GM19099 (cell line): Measurements from ENCODE around the gene CKAP5.

Experiments used
- POLR2A ChIP-seq: IDR thresholded peaks from 3 replicates; pipeline ENCODE4 v1.6.1; 2011; ENCODE audit warnings: low read depth; ENCODE audit not compliant: insufficient read length; ENCODE audit errors: extremely low read depth

CKAP5 gene

DNA sequence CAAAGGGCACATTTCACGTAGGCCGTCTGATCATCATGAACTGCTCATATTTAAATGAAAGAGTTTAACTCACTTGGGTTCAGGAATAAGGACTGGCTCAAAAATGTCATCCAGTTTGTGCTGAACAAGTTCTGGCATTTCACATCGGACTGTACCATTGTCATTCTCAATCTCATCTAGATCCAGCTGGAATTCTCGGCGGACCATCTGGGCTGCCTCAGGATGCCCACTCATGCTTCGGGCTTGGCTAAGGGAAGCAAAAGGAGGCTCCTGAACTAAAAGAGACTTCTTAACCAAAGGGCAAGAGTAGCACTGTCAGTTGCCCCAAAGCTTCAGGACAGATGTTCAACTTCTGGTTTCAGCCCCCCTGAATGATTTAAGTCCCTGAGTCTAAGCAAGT, 86.9 kb downstream of the CKAP5 start:
- TF ChIP-seq POLR2A: no peak

DNA sequence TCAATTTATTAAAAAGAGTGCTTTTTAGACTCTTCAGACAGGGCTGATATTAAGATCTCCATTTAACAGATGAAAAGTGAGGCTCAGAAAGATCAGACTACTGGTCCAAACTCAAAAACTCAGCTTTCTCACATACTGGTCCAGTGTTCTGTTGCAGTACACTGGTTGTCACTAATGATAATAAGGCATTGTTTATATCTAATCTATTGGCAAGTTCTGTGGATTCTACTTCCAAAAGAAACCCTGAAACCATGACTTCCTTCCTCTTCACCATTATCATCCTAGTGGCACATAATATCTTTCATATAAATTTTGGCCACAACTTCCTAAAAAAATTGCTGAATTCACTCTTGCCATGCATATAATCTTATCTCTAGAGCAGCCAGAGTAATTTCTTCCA, 90.1 kb downstream of the CKAP5 start:
- TF ChIP-seq POLR2A: no peak

DNA sequence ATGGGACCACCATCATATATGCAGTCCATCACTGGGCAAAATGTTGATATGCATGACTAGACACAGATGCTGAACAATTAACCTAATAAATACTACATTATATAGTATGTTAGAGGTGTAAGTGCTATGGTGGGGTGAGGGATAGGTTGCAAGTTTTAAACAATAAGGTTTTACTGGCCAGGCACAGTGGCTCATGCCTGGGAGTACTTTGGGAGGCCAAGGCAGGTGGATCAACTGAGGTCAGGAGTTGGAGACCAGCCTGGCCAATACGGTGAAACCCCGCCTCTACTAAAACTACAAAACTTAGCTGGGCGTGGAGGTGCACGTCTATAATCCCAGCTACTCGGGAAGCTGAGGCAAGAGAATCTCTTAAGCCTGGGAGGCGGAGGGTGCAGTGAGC, 98.9 kb downstream of the CKAP5 start:
- TF ChIP-seq POLR2A: no peak

DNA sequence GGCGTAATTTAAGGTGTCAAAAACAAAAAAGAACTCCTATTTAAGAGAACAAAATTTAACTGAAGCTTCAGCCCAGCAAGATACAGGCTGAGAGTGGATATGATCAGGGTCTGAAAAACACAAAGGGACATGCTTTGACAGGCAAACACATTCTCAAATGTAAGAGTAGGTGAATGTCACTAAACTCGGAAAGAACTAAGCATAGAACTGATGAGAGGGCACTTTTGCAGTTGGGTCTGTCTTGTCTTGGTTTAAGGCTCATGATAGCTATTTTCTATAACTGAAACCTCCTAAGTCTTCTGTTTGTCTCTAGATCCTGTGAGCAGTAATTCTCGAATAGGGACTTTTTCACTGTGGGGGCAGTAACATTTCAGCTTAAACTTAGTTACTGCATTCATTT, 100.1 kb downstream of the CKAP5 start:
- no peak for TF ChIP-seq POLR2A

DNA sequence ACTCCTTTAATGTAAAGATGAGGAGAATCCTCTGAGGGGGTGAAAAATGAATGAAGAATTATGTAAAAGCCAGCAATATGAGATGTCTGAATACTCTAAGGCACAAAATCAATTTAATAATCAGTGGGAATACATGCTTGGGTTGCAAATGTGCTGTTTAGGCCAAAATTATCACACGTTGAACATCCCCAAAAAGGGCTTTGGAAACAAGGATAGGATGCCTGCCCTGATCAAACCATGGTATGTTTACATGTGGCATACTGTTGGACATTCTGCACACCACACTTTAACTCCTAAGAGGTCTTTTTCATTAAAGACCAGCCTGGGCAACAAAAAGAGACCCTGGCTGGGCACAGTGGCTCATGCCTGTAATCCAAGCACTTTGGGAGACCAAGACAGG, 100.8 kb downstream of the CKAP5 start:
- TF ChIP-seq POLR2A: no peak

DNA sequence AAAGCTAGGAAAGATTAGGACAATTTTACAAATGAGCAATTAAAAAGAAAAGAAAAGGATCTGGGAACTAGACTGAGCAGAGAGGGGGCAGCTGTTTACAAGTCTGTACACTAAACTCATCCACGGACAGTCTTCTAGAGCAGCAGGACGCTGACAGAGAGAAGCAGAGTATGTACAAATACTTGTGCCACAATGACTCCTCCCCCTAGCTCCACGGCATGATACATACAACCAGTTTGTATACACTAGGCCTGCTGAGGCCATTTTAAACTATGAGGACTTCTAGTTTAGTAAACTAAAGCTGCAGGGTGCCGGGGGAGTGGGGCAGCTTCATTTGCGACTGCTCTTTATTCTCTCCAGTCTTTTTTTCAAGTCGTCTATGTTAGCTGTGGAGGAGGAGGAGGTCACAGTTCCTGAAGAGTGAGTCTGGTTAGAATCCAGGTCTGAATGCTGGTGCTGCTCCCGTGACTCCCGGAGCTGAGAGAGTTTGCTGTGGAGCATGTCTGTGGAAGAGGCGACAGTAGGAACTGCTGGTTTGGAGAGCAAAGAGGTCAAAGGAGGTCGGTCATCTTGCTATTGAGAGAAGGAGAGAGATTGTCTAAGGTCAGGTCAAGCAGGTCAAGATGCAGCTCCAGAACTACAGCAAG, 102.3 kb downstream of the CKAP5 start:
- TF ChIP-seq POLR2A: no peak

DNA sequence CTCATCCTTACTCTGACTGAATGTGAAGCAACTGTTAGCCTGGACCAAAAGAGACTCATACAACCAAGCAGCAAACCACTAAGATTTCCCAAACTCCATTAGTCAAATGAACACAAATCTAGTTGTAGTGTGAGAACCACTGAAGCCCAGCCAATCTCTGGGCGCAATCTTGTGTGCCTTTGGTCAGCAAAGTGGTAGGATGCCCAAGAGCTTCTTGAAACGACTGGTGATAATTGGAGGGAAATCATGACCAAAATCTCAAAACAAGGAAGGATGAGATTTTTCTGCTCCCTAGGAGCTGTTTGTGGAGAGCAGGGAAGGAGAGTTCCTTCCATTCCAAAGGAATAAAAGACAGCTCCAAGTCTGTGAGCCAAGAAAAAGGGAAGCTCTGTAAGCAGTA, 103.0 kb downstream of the CKAP5 start:
- no peak for TF ChIP-seq POLR2A

DNA sequence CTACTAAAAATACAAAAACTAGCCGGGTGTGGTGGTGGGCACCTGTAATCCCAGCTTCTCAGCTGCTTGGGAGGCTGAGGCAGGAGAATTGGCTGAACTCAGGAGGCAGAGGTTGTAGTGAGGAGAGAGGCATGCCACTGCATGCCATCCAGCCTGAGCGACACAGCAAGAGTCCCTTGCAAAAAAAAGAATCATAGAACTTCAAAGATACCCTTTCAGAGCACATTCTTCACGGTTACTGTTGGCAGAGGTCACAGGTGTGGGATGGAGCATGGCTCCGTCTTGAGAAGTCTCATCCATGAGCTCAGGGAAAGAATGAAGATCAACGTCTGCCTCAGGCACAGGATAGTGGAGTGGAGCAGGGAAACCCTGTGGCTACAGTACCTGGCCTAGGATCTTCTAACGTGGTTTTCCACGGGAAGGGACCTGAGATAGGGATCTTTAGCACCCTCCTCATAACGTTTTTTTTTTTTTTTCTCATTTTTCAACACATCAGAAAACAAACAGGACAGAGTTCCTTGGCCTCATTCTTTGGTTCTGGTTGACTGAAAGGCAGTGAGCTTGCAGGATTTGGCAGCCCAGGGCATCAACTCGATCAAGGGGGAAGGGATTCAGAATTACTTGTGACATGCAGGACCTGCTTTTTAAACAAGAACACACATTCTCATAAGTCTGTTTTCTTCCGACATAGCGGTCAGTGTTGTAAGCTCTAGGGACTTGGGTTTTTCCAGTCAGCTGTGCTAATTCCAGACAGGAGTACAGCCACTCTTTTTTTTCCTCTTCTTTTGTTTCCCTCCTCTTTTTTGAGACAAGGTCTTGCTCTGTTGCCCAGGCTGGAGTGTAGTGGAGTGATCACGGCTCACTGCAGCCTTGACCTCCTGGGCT, 104.2 kb downstream of the CKAP5 start:
- TF ChIP-seq POLR2A: no peak

DNA sequence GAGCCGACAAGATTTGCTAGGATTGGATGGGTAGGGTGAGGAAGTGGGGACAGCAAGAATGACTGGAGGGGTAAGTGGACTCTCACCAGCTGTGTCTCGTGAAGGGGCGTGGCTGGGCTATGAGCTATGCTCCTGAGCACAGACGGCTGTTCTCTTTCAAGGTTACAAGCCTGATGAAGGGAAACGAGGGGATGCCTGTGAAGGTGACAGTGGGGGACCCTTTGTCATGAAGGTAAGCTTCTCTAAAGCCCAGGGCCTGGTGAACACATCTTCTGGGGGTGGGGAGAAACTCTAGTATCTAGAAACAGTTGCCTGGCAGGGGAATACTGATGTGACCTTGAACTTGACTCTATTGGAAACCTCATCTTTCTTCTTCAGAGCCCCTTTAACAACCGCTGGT, 107.2 kb downstream of the CKAP5 start:
- no peak for TF ChIP-seq POLR2A

DNA sequence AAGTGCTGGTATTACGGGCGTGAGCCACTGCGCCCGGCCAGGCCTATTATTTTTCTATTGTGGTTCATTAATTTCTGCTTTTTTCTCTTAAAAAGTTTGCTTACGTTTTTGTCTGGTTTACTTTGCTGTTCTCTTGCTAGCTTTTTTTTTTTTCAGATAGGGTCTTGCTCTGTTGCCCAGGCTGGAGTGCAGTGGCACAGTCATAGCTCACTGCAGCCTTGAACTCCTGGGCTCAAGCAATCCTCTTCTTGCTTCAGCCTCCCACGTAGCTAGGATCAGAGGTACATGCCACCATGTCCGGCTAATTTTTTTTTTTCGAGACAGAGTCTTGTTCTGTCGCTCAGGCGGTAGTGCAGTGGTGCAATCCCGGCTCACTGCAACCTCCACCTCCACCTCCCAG, 108.4 kb downstream of the CKAP5 start:
- no peak for TF ChIP-seq POLR2A

DNA sequence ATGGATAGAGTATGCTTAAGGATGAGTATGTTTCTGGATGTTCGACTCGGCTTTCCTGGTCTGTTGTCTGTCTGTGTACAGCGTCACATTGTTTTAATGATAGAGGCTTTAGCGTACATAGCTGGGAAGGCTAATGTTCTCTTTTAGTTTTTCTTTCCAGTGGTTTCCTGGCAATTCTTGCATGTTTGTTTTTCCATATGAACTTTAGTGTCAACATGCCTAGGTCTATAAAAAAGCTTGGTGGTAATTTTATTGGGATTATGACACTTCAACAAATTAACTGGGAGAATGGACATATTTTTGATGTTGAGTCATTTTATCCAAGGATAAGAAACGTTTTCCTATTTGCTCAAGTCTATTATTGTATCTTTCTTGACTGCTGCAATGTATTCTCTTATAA, 109.5 kb downstream of the CKAP5 start:
- TF ChIP-seq POLR2A: no peak

DNA sequence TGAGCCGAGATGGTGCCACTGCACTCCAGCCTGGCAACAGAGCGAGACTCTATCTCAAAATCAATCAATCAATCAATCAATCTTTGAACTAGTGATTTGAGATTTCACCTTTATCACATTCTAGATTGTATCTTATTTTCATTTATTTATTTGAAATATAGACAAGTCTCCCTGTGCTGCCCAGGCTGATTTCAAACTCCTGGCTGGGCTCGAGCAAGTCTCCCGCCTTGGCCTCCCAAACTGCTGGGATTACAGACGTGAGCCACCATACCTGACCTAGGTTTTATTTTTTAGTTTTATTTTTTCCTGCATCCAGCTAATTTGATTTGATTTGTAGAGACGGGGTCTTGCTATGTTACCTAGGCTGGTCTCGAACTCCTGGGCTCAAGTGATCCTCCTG, 109.9 kb downstream of the CKAP5 start:
- no peak for TF ChIP-seq POLR2A

DNA sequence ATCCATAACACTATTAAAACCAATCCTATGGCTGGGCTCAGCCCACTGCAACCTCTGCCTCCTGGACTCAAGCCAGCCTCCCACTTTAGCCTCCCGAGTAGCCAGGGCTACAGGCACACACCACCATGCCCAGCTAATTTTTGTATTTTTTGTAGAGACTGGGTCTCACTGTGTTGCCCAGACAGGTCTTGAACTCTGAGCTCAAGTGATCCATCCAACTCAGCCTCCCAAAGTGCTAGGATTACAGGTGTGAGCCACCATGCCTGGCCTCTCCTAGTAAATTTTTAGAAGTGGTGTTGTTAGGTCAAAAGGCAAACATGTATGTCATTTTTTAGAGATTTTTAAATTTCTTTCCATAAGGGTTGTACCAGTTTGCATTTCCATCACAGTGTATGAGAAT, 112.8 kb downstream of the CKAP5 start:
- no peak for TF ChIP-seq POLR2A

DNA sequence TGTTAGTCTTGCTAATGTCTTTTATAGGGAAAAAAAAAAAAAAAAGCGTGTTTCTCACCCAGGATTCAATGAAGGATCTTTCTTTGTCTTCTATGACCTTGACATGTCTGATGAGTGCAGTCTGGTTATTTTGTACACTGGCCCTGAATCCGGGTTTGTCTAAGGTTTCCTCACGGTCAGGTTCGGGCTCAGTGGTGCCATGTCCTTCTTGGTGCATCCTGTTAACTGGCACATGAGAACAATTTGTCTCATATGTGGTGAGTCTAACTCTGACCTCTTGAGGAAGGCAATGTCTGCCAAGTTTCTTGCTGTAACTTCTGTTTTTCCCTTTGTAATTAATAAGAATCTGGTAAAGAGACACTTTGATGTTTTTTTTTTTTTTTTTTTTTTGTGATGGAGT, 114.5 kb downstream of the CKAP5 start:
- TF ChIP-seq POLR2A: no peak

DNA sequence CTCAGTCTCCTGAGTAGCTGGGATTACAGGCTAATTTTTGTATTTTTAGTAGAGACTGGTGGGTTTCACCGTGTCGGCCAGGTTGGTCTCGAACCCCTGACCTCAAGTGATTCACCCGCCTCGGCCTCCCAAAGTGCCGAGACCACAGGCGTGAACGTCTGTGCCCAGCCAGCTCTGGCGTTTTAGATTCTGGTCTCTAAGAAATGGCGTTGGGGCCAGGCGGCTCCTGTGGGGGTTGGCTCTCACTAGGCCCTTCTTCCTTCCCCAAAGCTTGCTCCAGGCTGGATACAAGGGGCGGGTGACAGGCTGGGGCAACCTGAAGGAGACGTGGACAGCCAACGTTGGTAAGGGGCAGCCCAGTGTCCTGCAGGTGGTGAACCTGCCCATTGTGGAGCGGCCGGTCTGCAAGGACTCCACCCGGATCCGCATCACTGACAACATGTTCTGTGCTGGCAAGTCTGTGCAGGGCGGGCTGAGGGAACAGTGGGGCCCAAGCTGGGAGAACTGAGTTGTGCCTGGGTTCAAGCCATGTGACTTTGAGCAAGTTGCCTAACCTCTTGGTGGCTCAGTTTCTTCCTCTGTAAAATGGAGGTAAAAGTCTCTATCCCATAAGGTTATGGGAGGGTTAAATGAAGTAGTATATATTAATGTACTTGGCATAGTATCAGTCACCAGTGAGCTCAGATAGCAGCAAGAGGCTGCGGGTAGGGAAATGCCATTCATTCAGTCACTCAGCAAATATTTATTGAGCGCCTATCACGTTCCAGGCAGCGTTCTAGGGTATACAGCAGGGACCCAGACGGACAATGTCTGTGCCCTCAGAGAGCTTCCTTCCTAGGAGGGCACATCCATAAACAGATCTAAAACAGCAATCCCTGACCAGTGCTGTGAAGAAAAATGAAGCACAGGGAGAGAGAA, 116.7 kb downstream of the CKAP5 start:
- TF ChIP-seq POLR2A: no peak

DNA sequence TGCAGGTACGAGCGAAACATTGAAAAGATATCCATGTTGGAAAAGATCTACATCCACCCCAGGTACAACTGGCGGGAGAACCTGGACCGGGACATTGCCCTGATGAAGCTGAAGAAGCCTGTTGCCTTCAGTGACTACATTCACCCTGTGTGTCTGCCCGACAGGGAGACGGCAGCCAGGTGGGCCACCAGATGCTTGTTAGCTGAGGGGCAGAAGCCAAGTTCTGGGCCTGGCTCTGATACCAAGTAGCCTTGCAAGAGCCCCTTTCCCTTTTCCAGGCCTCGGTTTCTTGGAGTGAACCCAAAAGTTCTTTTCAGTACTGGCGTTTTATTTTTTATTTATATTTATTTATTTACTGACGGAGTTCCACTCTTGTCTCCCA, 117.4 kb downstream of the CKAP5 start:
- TF ChIP-seq POLR2A: no peak

DNA sequence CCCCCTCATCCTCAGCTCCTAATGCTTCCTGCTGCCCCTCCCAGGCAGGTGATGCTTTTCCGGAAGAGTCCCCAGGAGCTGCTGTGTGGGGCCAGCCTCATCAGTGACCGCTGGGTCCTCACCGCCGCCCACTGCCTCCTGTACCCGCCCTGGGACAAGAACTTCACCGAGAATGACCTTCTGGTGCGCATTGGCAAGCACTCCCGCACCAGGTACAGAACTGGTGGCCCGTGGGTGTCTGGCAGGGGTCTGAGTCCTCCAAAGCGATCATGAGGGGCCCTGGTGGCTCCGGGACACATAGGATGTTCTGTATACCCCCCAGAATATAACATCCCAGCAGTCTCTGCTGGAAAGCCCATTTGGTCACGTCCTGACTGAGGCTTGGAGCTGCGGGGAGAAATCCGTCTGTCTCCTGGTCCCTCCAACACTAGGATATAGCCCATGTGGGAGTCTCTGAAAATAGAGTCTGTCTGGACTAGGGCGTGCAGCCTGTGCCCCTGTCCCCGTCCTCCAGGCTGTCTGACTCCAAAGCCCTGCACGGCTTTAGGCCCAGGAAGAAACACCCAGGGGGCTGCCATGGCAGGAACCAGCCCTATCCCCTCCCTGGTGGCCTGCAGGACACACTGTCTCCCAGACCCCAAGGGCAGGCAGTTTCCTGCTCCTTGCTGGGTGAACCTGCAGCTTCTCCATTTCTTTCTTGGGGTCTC, 118.0 kb downstream of the CKAP5 start:
- TF ChIP-seq POLR2A: no peak
